ENCODE measurements around the gene ARIH1. TPM values are rescaled to one million over a fixed set of nuclear protein-coding genes. Genes with fewer than 3 reads are reported as not detected.
"Not testable (repeated sequence)": the region's sequence is repeated elsewhere in the genome, so short reads cannot be mapped to it uniquely, and the experiment has no call there.

Gene ARIH1
- total RNA-seq, 1 donor from 2014 or later, result 54.8 TPM

- DNase-seq (ENCODE audit: extremely low spot score in 2 of 2); H3K27me3 ChIP-seq; H3K4me1 ChIP-seq; H3K27ac ChIP-seq; intact Hi-C loops (cut with DNase I); H3K36me3 ChIP-seq; H3K9me3 ChIP-seq: not testable (repeated sequence)
- peak overlapping the region; percentile 16 to 36 for H3K4me3 ChIP-seq
These were observed 162.6 kb downstream of the ARIH1 start for GRCh38 chr15:72636519-72637282.

- H3K9me3 ChIP-seq; DNase-seq (ENCODE audit: extremely low spot score in 2 of 2); H3K27ac ChIP-seq; H3K36me3 ChIP-seq; H3K4me3 ChIP-seq; intact Hi-C loops (cut with DNase I); H3K4me1 ChIP-seq; H3K27me3 ChIP-seq: not testable (repeated sequence)
These were observed 165.8 kb downstream of the ARIH1 start for GRCh38 chr15:72639759-72640483.

DNA sequence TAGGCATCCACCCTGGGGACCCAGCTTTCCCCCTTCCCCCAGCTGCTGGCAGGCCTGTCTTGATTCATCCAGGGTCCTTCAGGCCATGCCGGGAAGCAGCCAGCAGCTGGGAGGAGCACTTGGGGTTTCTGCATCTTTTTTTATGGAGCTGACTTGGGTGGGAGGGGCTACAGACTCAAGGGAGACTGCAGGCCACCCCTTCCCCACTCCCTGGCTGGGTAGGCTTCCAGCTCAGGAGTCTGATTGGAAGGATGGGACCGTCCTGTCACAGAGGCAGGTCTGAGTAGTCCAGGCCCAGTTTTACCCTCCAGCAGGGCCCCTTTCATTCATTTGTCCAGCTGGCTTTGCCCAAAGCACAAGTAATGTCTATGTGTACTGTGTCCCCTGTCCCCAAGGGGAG is 168.1 kb downstream of the ARIH1 start:
- H3K36me3 ChIP-seq; H3K27me3 ChIP-seq; H3K27ac ChIP-seq; H3K9me3 ChIP-seq; intact Hi-C loops (cut with DNase I); DNase-seq (ENCODE audit: extremely low spot score in 2 of 2); H3K4me3 ChIP-seq; H3K4me1 ChIP-seq: not testable (repeated sequence)

GRCh38 chr15:72648631-72649253 is 174.6 kb downstream of the ARIH1 start:
- H3K9me3 ChIP-seq; H3K36me3 ChIP-seq; intact Hi-C loops (cut with DNase I); H3K27ac ChIP-seq; H3K4me3 ChIP-seq; H3K4me1 ChIP-seq; H3K27me3 ChIP-seq; DNase-seq (ENCODE audit: extremely low spot score in 2 of 2): not testable (repeated sequence)

MicroRNA genes within 50 kb of the gene (microRNA counts, 767-probe panel; counts per million panel counts)
- 238 to 261 counts per million in 2 donors for microRNA hsa-miR-630

Other genes starting within 250 kb of the ARIH1 start
- 484 TPM for gene PKM, start 243.1 kb upstream of the ARIH1 start, total RNA-seq
- 62.6 TPM for gene PARP6, start 201.8 kb upstream of the ARIH1 start, total RNA-seq
- 7.1 TPM for gene CELF6, start 154.2 kb upstream of the ARIH1 start, total RNA-seq
- gene HEXA, start 98.3 kb upstream of the ARIH1 start, total RNA-seq, result 82.5 TPM
- gene TMEM202, start 76.0 kb upstream of the ARIH1 start, total RNA-seq, result not detected
- not detected for gene GOLGA6B, start 180.4 kb downstream of the ARIH1 start, total RNA-seq
- gene HIGD2B, start 211.9 kb downstream of the ARIH1 start, total RNA-seq, result not detected
- 37.1 TPM for gene BBS4, start 211.9 kb downstream of the ARIH1 start, total RNA-seq

All from vagina (tissue), 2 donors.